ENCODE data around the gene HHEX.

The HHEX gene

DNA sequence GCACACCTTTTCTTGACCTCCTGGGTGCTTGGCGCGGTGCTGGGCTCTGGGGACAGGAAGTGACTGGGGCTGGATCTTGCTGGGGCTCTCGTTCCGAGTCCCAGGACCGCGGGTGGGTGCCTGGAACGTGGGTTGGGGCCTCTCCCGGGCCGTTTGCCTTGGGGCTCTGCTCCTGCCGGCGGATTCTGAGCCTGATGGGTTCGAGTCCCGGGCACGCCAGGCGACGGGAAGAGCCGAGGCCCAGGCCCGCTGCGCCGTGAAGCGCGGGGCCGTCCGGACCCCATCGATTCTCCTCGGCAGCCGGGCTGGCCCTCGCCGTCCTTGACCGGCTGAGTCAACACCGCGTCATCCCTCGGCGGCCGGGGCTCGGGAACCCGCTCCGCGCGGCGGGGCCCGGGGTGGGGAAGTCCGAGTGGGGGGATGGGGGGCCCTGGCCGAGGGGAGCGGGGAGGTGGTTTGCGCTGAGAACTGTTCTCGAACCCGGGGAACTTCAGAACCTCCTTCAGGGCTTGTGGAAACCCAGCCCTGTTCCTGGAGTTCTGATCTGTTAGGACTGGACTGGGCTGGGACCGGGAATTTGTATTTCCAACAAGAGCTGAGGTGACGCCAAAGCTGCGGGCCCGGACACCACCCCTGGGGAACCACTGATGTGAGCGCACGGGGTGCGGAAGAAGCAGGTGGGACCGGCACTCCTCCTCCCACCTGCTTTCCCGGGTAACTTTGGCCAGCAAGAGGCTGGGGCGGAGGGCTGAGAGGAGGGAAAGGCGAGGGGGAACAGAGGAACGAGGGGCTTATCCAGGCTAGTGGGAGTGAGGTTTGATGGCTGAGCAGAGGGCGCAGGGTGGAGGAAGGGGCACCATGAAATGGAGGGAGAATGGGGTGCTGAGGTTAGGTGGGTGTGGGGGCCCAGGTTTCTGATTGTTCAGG is 6.2 kb downstream of the HHEX start:
- no peak for DNase-seq

GRCh38 chr10:92696606-92697383 is 7.0 kb downstream of the HHEX start:
- DNase-seq, result no peak

GRCh38 chr10:92697663-92698511 is 8.1 kb downstream of the HHEX start:
- no peak for DNase-seq

- no peak for DNase-seq
These were observed 9.4 kb downstream of the HHEX start for GRCh38 chr10:92699193-92699517.

DNA sequence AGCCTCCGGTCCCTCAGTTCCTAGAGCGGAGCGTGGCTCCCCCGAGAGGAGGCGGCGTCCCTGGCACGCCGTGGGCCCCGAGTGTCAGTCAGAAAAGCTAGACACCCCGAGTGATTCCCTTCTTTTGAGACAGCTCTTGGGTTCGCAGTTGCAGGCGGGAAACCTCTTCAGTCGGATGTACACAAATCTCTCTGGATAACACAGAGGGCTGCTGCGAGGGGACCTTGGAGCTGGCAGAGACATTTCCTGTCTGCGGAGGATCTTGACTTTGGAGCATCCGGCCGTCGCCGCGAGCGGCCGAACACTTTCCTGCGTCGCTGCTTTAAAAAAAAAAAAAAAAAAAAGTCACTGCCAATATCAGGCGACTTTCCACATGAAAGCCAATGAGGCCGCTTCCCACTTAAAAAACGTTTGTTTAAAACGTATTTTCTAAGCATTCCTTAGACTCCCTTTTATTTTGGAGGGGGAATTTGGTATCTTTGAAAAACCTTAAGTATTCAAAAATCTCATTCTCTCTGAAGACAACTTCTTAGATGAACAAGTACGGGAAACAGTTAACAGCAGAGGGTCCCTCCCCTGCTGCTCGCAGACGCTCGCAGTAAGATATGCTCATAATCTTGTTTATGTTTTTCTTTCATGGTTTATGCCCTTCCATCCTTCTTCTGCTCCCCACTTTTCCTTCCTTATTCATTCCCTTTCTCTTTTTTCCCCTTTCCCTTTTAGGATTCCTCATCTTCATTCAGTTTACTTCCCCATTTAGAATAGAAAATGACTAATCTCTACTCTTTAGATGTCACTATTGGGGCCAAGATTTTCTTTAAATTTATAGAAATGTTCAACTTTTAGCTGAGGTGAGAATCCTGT is 10.0 kb downstream of the HHEX start:
- peak; percentile 21 for DNase-seq

GRCh38 chr10:92702301-92702916 is 12.7 kb downstream of the HHEX start:
- no peak for DNase-seq

DNA sequence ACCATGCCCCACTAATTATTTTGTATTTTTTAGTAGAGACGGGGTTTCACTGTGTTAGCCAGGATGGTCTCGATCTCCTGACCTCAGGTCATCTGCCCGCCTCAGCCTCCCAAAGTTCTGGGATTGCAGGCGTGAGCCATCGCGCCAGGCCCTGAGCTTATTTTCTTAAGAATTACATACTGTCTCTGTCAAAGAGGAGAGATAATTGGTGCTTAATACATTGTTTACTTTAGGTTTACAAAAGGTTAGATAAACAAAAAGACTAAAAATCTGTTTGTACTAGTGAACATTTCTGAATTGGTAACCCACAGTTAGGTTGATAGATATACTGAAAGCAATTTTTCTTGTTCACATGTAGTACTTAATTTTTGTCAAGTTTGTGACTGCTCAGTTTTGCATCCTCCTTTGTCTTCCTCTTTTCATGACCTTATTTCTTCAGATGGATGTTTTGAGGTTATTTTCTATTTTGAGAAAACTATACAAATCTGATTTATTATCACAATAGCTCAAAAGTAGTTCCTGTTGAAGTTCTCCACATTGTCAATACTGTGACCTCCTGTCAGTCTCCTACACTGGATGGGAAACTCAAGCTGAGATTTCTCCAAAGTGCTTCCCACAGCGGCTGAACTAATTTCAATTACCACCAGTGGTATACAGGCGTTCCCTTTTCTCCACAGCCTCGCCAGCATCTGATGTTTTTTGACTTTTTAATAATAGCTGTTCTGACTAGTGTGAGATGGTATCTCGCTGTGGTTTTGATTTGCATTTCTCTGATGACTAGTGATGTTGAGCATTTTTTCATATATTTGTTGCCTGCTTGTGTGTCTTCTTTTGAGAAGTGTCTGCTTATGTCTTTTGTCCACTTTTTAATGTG is 22.5 kb downstream of the HHEX start:
- no peak for DNase-seq

DNA sequence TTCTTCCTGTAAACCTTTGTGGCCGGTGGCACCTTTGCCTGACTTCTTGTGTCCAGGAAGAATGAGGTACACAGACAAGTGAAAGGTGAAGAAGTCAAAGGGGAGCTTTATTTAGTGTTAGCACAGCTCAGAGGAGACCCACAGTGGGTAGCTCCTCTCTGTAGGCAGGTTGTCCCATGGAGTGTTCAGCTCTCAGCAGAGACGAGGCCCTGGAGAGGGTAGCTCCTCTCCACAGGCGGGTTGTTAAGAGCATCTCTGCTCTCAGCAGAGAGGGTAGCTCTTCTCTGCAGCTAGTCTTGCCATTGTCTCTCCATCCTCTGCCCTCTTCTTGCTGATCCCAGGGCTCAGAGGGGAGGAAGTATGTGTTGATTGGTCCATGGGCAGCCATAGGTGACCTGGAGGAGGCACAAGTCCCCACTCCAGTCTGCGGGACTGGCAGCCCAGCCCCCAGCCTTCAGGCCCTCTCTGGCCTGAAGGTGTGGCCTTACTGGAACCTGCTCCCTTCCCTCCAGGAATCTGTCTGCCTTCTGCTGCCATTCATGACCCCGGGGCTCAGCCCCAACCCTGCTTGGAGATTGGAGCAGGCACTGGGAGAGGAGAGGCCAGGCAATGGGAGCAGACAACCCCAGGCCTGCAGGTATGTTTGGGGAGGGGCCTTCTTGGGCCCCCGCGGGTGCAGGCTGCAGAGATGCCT is 24.5 kb downstream of the HHEX start:
- DNase-seq, result no peak

DNA sequence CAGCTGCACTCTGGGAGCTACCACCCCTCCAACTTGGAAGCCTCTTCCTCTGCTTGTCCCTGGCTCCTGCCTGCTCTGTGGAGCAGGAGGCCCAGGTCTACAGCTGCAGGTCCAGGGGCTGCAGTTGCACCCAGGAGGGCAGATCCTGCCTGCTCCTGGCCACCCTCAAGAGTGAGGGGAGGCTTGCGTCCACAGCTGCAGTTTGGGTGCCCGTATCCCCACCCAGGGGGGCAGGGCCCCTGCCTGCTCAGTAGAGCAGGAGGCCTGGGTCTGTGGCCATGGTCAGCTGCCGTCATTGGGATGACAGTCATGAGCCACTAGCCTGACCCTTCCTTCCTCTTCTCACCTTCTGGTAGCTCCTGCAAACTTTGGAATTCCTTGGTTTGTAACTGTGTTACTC is 25.1 kb downstream of the HHEX start:
- no peak for DNase-seq

DNA sequence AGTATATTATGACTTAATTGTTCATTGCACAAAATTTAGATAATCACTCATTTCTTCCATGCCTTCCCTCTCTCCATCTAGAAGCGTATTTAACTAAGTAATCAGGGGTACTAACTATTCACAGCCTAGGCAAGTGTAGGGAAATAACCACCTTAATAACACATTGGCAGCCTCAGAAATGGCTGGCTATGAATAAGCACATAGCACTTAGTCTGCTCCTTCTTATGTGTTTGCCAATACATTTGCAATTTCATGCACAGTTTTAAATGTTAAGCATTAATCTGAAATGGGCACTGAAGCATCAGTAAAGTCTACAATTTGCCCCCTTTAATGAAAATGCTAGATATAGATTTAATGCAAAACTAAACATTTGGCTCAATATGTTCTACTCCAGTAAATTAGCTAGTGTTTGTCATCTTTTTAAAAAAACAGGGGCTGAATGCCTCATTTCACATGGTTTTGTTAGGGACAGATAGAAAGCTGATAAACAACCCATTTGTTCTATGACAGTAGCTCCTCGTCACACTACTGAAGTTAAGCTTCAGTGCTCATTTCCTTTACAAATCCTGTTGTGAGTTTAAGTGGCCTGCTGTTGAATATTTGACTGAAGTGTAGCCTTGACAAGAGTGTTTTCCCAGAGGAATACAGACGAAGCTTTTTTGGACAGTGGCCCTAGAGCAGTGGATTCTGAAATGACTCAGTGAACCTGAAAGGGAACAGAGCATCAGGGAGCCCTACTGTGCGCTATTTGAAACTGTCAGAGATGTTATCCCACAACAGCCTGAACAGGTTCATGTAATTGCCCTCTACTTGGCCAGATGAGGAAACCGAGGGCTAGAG is 30.5 kb downstream of the HHEX start:
- peak; percentile 91 for DNase-seq

DNA sequence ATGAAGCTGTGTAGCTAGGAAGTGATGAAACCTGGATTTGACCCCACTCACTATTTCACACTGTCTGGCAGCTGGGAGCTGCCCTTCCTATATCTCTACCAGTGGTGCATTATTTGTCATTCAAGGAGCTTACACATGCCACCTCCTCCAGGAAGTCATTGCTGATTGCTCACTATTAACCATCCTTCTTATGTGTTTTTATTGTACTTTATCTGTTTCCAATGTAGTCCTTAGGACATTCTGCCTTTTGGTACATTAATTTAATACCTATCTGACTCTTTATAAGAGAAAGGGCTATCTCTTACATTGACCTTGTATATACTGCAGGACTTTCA is 31.0 kb downstream of the HHEX start:
- no peak for DNase-seq

DNA sequence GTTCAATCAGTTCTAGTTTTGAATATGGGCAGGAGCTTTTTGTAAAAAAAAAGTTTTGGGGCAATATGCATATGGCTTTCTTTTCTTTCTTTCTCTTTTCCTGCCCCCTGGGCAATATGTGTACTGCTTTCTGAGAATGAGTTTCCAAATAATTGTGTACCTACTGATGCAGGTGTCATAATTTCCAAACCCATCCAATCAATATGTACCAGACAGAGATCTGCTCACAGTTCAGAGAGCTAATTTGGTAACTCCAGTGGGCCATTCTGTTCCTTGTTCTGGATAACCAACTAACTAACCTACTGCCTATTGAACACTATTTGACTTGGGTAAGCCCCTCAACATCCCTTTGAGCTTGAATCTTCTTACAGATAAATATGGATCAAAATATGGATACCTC is 32.6 kb downstream of the HHEX start:
- no peak for DNase-seq

DNA sequence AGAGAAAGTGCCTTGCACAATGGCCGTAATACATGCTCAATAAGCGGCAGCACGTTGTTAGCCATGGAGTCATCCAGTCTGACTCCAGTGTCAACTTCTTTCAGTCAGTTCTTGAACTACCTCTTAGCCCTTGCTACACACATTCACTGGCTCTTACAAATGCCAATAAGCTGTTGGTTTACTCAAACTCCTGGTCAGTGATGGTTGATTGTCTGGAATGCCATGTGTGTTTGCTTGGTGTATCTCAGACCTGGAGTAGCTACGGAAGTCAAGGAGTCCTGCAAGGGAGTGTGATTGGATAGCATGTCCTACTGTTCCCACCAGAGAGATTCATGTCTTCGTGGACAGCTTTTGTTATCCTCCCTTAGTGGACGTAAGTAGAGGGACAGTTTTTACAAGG is 37.4 kb downstream of the HHEX start:
- DNase-seq, result no peak

DNA sequence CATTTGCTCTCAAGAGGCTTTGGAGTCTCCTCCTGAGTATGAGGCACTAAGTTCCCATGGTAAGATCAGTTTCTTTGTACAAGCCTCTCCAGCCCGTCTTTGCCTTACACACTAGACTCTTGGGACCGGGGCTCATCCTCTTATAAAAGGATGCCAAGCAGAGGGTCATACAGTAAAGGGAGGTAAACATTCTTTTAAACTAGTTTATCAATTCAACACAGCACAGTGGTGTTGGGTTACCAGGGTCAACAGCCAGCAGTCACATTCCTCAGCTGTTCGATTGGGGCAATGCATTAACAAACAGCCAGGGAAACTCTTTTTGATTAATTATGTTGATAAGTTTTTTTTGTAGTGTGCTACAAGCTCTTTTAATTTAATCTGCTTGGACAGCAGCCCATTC is 37.8 kb downstream of the HHEX start:
- DNase-seq, result no peak

- DNase-seq, result no peak
These were observed 40.1 kb downstream of the HHEX start for GRCh38 chr10:92729886-92730285.

DNA sequence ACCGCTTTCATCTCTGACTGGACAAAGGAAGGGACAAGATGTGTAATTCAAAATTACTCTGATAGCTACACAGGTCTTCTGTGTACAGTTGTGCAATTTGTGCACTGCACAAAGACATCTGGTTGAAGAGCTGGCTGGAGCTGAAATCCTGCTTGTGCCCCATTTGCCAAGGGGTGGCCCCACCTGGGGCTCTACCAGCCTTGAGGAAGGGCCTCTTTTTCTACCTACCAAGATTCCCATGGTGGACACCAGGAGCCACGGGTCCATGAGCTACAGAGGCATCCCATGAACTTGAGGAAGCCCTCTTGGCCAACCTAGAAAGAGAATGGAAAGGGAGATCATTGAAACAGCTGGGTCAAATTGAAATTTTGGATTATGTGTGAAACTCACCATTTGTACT is 43.2 kb downstream of the HHEX start:
- no peak for DNase-seq

- DNase-seq, result no peak
These were observed 44.5 kb downstream of the HHEX start for GRCh38 chr10:92734301-92734700.

DNA sequence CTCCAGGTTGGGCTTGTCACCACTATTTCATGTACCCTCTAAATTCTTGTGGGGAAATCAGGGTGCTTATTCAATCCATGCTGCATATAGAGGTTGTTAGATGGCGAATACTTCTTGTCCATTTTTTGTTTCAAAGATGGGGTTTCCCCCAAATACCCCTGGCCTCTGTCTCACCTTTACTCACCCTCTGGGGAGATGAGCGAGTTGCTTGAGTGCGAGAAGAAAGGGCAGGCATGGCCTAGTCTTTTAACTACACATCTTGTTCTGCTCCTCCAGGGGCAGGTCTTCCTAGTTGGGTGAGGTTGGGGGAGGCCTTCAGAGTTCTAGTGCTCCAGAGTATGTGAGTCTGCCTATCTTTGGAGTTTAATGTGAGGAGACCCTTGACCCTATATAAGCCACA is 46.2 kb downstream of the HHEX start:
- no peak for DNase-seq

DNA sequence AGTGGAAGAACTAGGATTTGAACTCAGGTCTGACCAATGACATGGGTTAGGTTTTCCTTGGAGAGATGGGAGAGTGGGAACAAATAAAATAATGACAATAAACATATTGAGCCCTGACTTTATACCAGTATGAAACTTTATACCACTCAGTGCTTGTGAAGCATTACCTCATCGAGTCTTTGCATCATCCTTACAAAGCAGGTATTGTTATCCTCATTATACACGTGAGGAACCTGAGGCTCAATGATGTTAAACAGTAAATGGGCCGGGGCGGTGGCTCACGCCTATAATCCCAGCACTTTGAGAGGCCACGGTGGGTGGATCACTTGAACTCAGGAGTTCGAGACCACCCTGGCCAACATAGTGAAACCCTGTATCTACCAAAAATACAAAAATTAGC is 47.7 kb downstream of the HHEX start:
- DNase-seq, result no peak

Data from NCI-H1092 treated with DMSO at 0.1 percent for 48 hours (cell line).